Stomach (tissue), 9 donors: ENCODE measurements around the gene ZBTB1. TPM values are rescaled to one million over a fixed set of nuclear protein-coding genes. Genes with fewer than 3 reads are reported as not detected.

Experiments used
- DNase-seq, 2 donors: peaks; one replicate each; pipeline versions ENCODE4 v3.0.0 to v3.0.0-alpha.2; 2013 to 2019
- H3K27ac ChIP-seq, 5 donors: fragments of 200-600 bp in 4 of 5; sonication (generic) in 4 of 5; one replicate each; pipeline ENCODE4 v1.5.1; 2013 to 2019; ENCODE audit warnings: mild to moderate bottlenecking in 1 of 5, moderate library complexity in 1 of 5
- H3K27me3 ChIP-seq, 3 donors: fragments of 200-600 bp; sonication (generic); one replicate each; pipeline ENCODE4 v1.5.1; 2017 to 2019; ENCODE audit warnings: mixed run types in 1 of 3
- H3K36me3 ChIP-seq, 4 donors: fragments of 200-600 bp; sonication (generic); 1 replicate in 3 of 4; 2 replicates in 1 of 4; pipeline ENCODE4 v1.5.1; 2016 to 2019
- H3K4me1 ChIP-seq, 4 donors: fragments of 200-600 bp; sonication (generic); one replicate each; pipeline ENCODE4 v1.5.1; 2016 to 2019
- H3K4me3 ChIP-seq, 4 donors: fragments of 200-600 bp; sonication (generic) in 3 of 4; one replicate each; pipeline ENCODE4 v1.5.1; 2016 to 2019; ENCODE audit warnings: mild to moderate bottlenecking in 1 of 4
- H3K9me3 ChIP-seq, 4 donors: fragments of 200-600 bp; sonication (generic); one replicate each; pipeline ENCODE4 v1.5.1; 2016 to 2019
- CTCF ChIP-seq, 7 experiments: fragments of 450-650 bp in 4 of 7; fragments of 200-600 bp in 3 of 7; sonication (generic) in 3 of 7; IDR thresholded peaks; one replicate each; pipeline ENCODE4 v1.5.1; 2016 to 2019; ENCODE audit warnings: antibody characterized with exemption in 7 of 7, control low read depth in 2 of 7, mild to moderate bottlenecking in 1 of 7
- EP300 ChIP-seq: sonication (generic); formaldehyde crosslinking; IDR thresholded peaks from one replicate; pipeline ENCODE4 v1.6.1; 2017; ENCODE audit warnings: antibody characterized with exemption
- POLR2A ChIP-seq, 4 donors: fragments of 450-650 bp; IDR thresholded peaks; one replicate each; pipeline ENCODE4 v1.6.1; 2016; ENCODE audit warnings: antibody characterized with exemption in 4 of 4, control low read depth in 2 of 4, mild to moderate bottlenecking in 1 of 4, moderate library complexity in 1 of 4
- POLR2AphosphoS5 ChIP-seq, 3 donors: sonication (generic); formaldehyde crosslinking; IDR thresholded peaks; one replicate each; pipeline ENCODE4 v1.6.1; 2016; ENCODE audit warnings: antibody characterized with exemption in 3 of 3
- WGBS, 5 donors: extraction: QIAGEN DNeasy Blood & Tissue Kit in 3 of 5; methylation state at CpG; one replicate each; pipeline versions ENCODE4 v1.1.5 to v1.1.7; 2013 to 2018; 5-methylcytosine and 5-hydroxymethylcytosine counted together
- intact Hi-C: fragments of 100-400 bp; cut with DNase I; formaldehyde crosslinking; loops from one replicate; pipeline ENCODE4 v1.15.1; 2023; ENCODE audit warnings: low total_unique reads
- polyA plus RNA-seq, 3 donors: library from polyadenylated mRNA; stranded (reverse); fragments of 200-250 nt; gene quantifications; one replicate each; pipeline ENCODE4 v1.2.3, GENCODE V29; 2013
- total RNA-seq, 5 donors: library from RNA; depleted of rRNA; stranded (reverse); fragments of >200 nt; gene quantifications; one replicate each; pipeline versions ENCODE4 v1.1.0 to v1.2.3, GENCODE V29; 2014 to 2016
- donor health status: healthy with polysubstance abuse.
- donor health status: Bipolar disorder and iron deficiency.
- donor health status: healthy.

The ZBTB1 gene
- total and polyA plus RNA-seq, 8 donors = 9.8 to 137 (median 37.4) TPM

GRCh38 chr14:64495252-64495651 lies 9.3 kb upstream of the ZBTB1 start:
- H3K27ac ChIP-seq = no peak overlapping the region
- no peaks in the 10 kb centered on the region for H3K27me3 ChIP-seq
- TF ChIP-seq POLR2A (IDR thresholded peaks at IDR 0.05) (no peak), EP300 (no peak), CTCF (IDR thresholded peaks at IDR 0.05) (no peak), POLR2AphosphoS5 (IDR thresholded peaks at IDR 0.05) (no peak)
- H3K9me3 ChIP-seq = no peaks in the 10 kb centered on the region
- peaks cover 0 to 20% (median 4%) of the 10 kb centered on the region in 4 donors for H3K4me1 ChIP-seq
- peaks cover 0 to 29% (median 23%) of the 10 kb centered on the region in 4 donors for H3K36me3 ChIP-seq
- DNase-seq = no peak
- intact Hi-C loops = no loop called here
- H3K4me3 ChIP-seq = no peak overlapping the region

- Histone ChIP-seq H3K9me3 (no peaks in the 10 kb centered on the region), H3K27me3 (no peaks in the 10 kb centered on the region), H3K36me3 (peaks cover 0 to 27% (median 18%) of the 10 kb centered on the region in 4 donors), H3K4me1 (peaks cover 12 to 35% (median 18%) of the 10 kb centered on the region in 4 donors), H3K27ac (no peak overlapping the region), H3K4me3 (no peak overlapping the region)
- intact Hi-C loops = no loop called here
- DNase-seq = no peak
- TF ChIP-seq EP300 (no peak), POLR2AphosphoS5 (IDR thresholded peaks at IDR 0.05) (no peak), CTCF (IDR thresholded peaks at IDR 0.05) (no peak), POLR2A (IDR thresholded peaks at IDR 0.05) (no peak)
Observed at GRCh38 chr14:64496764-64497163, 7.8 kb upstream of the ZBTB1 start.

GRCh38 chr14:64500088-64500487 lies 4.5 kb upstream of the ZBTB1 start:
- H3K9me3 ChIP-seq = no peaks in the 10 kb centered on the region
- peaks cover 24 to 49% (median 33%) of the 10 kb centered on the region in 4 donors for H3K4me1 ChIP-seq
- TF ChIP-seq POLR2A (IDR thresholded peaks at IDR 0.05) (no peak), POLR2AphosphoS5 (IDR thresholded peaks at IDR 0.05) (no peak), CTCF (IDR thresholded peaks at IDR 0.05) (no peak), EP300 (no peak)
- DNase-seq = no peak
- peak overlapping the region in 1 of 5 donors; percentile 100 for H3K27ac ChIP-seq
- intact Hi-C loops = no loop called here
- 95 to 100% (median 97%) methylated on average over 1 of the region's 1 CpG for WGBS, 5 donors
- H3K4me3 ChIP-seq = no peak overlapping the region
- H3K27me3 ChIP-seq = no peaks in the 10 kb centered on the region
- peaks cover 0 to 20% (median 9%) of the 10 kb centered on the region in 4 donors for H3K36me3 ChIP-seq

DNA sequence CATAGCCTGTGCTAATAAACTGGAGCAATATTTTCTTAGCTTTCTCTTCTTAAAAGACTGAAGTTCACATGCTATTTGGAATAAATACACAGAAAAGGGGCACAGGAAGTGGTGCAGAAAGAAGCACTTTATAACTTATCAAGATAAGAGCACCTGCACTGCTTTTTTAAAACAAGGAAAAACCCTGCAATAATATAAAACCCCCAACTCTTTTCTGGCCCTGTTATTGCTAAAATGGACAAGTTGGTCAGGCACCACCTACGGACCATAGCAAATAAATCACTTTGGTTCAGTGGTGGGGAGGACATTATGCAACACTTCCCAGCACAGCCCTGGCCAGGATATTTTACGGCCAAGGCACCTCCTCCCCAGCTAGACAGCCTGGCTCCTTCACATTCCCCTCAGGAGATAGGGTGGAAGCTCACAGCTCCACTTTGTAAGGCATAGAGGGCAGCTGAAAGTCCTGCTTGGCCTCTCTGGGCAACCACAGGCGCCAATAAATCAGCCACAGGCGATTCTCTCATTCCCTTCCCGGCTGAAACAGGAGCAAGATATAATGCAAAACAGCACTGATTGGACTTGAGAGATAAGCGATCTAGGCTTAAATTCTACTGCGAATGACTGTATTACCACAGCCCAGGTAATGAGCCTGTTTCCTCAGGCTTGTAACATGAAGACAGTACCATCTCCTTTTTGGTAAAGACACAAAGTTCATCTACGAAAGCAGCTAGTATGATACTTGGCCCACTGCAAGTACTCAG lies 3.0 kb upstream of the ZBTB1 start:
- Histone ChIP-seq H3K36me3 (peaks cover 0 to 14% (median 0%) of the 10 kb centered on the region in 4 donors), H3K27ac (peak overlapping the region; percentile 54 to 100 (median 98)), H3K9me3 (no peaks in the 10 kb centered on the region), H3K4me3 (peak overlapping the region; percentile 1 to 88 (median 50)), H3K27me3 (no peaks in the 10 kb centered on the region), H3K4me1 (peaks cover 32 to 59% (median 44%) of the 10 kb centered on the region in 4 donors)
- intact Hi-C loops = no loop called here
- DNase-seq = peak; percentile 43 to 55
- no peak for TF ChIP-seq CTCF (IDR thresholded peaks at IDR 0.05)
- TF ChIP-seq POLR2AphosphoS5 (IDR thresholded peaks at IDR 0.05) = peak; percentile 62 to 81 (median 69)
- WGBS, 5 donors = 20 to 38% (median 27%) methylated on average over 7 to 8 of the region's 8 CpGs
